GM21619 (cell line): Measurements from ENCODE around the gene ITGA7.

Experiments
- ATAC-seq: cut with Tn5 transposase; IDR thresholded peaks from one replicate; pipeline ENCODE4 v1.9.1; 2021; ENCODE audit not compliant: unreplicated experiment

ITGA7 gene

DNA sequence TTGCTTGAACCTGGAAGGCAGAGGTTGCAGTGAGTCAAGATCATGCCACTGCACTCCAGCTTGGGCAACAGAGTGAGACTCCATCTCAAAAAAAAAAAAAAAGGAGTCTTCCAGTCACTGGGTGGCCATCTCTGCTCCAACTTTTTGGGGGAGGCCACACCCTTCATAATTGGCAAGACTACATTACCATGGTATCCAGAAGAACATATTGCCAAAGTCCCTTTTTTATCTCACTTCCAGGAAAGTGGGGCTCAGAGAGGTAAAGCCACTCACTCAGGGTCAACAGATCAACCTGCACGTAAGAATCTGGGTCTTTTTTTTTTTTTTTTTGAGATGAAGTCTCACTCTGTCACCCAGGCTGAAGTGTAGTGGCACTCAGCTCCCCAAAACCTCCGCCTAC, 26.2 kb upstream of the ITGA7 start:
- no peak for ATAC-seq

DNA sequence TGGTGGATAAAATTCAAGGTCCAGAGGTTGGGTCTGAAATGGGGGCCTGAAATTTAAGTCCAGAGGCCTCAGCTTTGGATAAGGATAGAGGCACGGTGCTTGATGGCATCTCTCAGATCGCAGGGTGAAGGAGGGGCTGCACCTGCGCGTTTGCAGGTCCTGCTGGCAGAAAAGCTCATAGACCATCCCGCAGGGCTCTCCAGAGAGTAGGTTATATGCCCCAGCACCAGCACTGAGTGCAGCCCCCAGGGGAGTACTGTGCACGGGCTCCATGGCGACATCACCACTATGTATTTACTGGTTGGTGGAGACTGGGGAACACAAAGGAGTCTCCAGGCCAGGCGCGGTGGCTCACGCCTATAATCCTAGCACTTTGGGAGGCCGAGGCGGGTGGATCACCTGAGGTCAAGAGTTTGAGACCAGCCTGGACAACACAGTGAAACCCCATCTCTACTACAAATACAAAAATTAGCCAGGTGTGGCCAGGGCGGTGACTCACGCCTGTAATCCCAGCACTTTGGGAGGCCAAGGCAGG, 25.4 kb upstream of the ITGA7 start:
- ATAC-seq, result no peak

DNA sequence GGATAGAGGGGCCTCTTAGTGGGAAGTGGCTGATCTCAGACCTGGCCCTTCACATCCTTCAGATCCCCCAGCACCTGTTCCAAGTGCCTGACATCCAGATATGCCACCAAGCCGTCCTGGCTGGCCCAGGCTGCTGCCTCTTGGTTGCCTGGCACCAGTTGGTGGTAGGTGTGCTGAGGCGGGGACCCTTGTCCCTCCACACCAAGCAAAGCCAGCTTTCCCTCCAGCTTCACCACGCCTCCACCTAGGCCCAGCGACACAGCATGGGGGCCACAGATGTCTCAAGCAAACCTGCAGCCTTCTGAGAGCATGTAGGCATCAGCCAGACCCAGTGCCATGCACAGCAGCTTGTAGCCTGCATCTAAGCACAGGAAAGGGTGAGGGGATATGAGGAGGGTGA, 24.6 kb upstream of the ITGA7 start:
- no peak for ATAC-seq

DNA sequence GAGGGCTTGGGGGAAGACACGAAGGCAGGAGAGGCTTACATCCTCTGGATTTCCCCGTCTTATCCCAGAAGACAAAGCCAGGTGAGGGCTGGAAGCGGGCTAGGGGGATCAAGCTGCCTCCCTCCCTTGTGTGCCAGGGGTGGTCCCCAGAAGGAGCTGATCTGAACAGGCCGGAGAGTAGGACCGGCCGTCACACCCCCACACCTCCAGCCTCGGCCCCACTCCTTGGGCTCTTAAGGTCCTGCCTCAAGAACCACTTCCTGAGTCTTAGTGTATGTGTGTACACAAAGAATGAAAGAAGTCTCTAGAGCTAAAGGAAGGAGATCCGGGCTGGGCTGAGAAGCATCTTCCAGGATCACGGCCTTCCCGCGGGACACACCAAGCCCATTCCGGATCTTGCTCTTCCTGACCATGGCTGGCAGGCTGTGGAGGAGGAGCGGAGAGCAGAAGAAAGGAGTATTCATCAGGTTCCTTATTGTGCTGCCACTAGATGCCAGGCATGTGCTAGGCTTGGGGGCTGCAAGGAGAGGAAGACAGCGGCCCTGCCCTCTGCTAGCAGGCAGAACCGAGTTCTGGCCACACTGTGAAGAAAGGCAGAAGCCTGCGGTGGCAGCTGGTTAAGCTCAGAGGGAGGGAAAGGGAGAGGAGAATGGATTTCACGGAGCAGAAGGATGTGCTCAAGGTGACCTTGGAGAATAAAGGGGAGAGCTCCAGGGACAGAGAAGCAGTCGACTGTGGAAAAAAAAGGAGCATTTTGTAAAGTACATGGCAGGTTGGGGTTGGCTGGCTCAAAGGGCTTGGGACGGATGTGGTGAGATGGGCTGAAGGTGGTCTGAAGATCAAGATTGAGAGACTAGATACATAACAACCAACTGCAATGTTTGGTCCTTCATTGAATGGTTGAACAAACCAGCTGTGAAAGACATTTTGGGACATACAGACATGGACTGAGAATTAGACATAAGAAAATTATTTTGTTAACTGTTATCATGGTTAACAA, 22.4 kb upstream of the ITGA7 start:
- peak; percentile 41 for ATAC-seq

DNA sequence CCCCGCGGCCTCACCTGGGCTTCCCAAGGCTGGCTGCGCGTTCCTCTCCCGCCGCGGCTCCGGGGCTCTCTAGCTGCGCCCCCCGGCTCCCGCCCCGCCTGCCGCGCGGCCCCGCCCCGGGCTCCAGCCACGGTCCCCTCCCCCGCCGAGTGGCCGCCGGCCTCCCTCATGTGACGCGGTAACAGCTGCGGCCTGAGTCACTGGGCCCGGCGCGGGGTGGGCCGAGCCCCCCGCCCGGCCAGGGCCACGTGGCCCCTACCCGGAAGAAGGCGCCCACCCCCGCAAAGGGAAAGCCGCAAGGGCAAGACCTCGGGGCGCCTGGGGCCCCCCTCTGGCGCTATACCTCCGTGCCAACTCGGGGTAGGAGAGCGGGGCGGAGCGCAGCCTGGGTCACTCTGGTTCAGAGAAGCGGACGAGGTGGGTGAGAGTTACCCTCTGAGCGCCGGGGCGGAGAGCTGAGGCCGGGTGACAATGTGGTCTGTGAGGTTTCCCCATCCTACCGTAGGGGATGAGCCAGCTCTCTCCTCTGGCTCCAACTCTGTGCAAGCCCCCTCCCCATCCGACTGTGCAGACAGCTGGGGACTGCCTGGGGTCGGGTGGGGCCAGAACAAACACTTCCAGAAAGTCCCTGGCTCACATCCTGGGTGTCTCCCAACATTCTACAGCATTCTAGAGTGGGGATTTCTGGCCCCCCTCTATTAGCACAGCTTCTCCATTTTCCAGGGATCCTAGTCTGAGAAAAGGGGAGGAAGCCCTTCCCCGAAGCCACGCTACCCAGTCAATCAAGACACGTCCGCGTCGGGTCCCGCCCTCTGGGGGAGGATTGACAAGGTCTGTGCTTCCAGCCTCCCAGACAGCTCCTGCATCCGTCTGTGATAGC, 21.5 kb upstream of the ITGA7 start, which contains the start of gene CD63:
Gene CD63, minus strand, starts transcription at position 71 of the 880 bp plus-strand sequence. CDS start 668 bp downstream, outside the sequence.
- peak; percentile 56 for ATAC-seq

DNA sequence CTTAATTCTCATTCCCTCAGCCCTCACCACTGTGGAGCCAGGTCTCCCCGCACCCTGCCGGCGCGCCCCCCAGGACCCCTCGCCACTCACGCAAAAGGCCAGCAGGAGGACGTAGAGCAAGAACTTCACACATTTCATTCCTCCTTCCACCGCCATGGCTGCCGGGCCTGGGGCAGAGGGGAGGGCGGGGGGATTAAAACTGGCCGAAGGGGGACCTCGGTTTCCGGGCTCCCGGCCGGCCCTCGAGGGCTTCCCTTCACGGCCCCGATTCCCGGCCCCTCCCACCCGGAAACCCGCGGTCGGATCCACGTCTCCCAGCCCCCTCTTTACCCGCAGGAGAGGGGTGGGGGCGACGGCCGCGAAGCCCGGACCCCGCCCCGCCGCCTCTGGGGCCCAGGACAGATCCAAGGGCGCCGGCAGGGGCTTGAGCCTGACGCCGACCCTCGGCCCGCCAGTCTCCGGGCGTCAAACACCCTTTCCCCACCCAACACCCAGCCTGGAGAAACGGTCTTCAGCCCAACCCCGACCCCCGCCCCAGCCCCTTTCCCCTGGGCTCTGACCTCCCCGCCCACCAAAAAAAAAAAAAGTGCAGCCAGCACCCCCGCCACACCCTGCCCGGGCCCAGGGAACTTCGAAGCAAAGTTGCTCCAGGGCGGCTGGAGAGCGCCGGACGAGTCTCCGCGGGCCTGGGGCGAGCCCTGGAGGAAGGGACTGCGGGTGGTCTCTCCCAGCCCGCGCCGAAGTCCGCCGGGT, 20.7 kb upstream of the ITGA7 start:
- peak; percentile 6 for ATAC-seq

DNA sequence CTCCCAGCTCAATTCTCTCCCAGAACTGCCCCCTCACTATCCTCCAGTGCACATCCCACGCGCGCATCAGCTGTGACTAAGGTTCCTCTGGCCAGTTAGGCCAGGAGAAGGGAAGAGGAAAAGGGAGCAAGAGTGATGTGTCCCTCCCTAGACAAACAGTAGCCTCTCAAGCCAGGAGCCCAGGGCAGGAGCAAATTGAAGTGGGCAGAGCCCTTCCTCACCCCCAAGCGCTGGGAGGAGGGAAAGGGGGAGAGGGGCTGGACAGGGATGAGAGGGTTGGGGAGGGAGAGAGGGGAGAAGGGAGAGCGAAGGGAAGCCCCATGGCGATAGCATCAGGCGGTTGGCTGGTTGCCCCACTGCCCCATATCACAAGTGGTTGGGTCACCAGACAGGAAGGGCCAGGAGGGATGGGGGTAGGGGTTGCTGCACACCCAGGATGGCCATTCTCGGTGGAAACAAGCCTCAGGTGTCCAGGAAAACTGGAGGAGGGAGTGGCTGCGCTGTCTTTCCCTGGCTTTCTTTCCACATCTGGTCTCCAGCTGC, 20.0 kb upstream of the ITGA7 start:
- ATAC-seq, result no peak

DNA sequence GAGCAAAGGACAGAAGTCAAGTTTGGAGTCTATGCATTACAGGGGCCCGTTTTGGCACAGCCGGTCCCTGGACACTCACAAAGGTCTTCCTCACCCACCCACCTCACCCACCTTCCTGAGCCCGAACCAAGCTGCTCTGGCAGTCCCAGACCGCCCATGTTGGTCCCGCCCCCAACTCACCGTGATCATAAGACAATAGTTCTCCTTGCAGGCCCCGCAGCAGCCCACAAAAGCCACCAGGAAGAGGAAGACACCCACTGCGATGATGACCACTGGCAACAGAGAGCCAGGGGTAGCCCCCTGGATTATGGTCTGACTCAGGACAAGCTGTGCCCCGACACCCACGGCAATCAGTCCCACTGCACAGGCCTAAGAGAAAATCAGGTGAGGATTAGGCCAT, 19.3 kb upstream of the ITGA7 start:
- no peak for ATAC-seq

DNA sequence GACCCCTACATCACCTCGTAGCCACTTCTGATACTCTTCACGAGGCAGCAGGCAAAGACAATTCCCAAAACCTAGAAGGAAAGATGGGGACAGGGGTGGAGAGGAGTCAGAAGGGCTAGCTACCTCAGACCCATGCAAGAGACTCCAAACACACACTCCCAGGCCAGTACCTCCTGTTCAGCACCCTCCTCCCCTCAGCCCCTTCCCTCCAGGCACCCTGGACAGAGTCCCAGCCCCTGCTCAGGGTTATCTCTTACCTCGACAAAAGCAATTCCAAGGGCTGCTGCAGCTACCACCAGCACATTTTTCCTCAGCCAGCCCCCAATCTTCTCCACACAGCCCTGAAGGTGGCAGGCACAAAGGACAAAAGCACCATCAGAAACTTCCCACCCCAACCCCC, 17.9 kb upstream of the ITGA7 start:
- no peak for ATAC-seq

DNA sequence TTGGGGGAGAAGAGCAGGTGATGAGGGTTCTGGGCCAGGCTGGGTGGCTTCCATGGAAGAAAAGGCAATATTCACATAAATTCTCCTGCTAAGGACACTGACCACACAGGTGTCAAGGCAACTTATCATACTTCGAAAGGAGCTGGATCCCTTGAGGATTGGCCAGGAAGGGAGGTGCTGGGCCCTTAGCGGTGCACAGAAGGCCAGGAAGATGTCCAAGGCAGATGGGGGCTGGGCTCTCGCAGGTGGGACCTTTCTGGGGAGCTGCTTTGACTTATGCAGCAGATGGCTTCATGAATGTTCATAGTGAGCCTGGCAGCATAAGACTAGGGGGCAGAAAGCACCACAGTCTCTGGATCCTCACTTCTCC, 17.2 kb upstream of the ITGA7 start:
- ATAC-seq, result no peak

DNA sequence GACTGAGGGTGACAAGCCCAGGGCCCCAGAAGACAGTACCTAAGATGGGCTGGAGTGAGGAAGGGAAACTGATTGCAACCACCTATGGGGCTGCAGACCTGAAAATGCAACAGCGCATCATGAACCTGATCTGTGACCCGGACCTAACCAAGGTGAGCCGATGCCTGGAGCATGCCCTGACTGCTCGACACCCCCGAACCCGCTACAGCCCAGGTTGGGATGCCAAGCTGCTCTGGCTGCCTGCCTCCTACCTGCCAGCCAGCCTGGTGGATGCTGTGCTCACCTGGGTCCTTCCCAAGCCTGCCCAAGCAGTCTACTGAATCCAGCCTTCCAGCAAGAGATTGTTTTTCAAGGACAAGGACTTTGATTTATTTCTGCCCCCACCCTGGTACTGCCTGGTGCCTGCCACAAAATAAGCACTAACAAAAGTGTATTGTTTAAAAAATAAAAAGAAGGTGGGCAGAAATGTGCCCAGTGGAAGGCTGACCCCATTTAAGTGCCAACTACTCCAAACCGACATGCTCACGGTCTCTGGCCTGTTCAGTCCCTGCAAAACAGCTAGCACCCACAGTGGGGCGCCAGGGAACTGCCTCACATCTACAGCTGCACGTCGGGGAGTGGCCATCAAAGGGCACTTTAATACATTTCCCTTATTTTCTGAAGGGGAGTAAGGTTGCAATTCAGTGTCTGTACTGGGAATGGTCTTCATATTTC, 16.7 kb upstream of the ITGA7 start:
- no peak for ATAC-seq

DNA sequence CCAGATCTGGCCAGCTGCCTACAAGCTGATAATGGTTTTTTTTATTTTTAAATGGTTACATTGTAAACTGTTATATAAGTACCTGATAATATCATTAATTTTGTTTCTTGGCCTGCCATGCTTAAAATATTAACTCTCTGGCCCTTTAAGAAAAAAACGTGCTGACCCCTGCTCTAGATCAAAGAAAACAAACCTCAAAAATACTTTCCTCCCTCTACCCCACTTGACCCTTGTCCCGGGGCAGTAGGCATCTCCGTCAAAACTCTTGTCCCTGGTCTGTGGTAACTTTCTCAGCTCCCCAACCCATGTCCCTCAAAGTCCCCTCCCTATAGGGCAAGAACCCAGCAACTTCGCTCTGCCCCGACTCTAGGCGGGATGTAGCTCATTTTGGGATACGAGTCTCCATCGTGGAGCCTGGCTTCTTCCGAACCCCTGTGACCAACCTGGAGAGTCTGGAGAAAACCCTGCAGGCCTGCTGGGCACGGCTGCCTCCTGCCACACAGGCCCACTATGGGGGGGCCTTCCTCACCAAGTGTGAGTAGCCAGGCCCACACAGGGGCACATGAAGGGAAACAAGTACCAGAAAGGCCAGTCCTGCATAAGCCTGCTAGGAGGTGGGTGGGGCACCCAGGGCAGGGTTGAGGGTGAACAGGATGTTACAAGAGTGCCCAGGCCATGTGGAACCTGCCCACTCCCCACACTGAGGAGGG, 16.0 kb upstream of the ITGA7 start:
- ATAC-seq, result no peak

DNA sequence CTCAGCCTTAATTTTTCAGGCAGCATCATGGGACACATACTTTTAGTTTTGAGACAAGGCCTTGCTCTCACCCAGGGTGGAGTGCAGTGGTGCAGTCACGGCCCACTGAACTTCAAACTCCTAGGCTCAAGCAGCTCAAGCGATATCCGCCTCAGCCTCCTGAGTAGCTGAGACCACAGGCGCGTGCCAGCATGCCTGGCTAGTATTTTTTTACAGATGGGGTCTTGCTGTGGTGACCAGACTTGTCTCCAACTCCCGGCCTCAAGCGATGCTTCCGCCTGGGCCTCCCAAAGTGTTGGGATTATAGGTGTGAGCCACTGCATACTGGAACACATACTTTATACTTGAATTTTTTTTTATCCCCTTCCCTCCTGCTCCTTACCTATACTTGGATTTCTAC, 15.2 kb upstream of the ITGA7 start:
- ATAC-seq, result no peak

DNA sequence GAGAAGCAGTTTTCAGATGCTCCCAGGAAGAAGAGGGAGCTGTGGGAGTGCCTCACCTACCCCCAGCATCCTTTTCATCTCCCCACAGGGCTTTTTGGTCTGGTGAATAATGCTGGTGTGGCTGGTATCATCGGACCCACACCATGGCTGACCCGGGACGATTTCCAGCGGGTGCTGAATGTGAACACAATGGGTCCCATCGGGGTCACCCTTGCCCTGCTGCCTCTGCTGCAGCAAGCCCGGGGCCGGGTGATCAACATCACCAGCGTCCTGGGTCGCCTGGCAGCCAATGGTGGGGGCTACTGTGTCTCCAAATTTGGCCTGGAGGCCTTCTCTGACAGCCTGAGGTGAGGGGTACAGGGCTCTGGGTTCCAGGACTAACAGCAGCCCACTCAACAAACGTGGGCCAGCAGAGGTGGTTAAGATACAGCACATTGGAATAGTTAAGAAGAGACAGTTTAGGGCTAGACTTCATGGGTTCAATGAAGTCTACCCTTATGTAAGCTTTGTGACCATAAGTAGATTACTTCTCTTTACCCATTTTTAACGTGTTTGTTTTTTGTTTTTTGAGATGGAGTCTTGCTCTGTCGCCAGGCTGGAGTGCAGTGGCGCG, 14.0 kb upstream of the ITGA7 start:
- no peak for ATAC-seq

DNA sequence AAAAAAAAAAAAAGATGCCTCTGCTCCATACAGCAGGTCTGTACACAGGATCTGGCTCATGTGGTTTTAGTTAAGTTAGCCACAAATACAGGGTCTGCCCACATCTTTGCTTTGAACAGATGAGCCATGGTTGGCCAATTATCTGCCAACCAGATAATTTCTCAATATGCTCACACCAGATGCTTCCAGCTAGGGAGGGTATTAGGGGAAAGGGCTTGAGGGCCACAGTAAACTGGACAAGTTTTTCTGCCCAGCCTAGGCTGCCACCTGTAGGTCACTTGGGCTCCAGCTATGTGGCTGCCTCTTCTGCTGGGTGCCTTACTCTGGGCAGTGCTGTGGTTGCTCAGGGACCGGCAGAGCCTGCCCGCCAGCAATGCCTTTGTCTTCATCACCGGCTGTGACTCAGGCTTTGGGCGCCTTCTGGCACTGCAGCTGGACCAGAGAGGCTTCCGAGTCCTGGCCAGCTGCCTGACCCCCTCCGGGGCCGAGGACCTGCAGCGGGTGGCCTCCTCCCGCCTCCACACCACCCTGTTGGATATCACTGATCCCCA, 13.3 kb upstream of the ITGA7 start:
- no peak for ATAC-seq

DNA sequence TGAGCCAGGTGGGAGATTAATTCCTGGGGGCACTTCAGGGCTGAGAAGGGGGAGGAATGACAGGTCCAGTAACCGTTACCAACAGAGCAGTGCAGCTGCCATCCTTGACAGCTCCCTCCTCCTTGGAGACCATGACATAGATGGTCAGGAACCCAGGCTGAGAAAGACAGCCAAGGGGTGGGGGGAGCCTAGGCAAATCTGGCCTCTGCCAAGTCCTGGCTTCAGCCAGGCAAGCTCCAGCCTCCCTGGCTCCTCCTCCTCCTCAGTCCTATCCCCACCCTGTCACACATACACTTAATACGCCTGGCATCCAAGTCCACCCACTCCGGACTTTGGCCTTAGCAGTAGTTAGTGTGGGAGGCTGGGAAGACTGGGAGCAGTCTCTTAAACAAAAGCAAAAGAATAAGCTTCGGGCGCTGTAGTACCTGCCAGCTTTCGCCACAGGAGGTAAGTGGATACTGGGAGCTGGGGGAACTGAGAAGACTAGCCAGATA, 12.4 kb upstream of the ITGA7 start, which contains the start of gene RDH5:
Gene RDH5, plus strand, starts transcription at position 323 of the 494 bp plus-strand sequence. CDS start 792 bp downstream, outside the sequence.
- no peak for ATAC-seq

DNA sequence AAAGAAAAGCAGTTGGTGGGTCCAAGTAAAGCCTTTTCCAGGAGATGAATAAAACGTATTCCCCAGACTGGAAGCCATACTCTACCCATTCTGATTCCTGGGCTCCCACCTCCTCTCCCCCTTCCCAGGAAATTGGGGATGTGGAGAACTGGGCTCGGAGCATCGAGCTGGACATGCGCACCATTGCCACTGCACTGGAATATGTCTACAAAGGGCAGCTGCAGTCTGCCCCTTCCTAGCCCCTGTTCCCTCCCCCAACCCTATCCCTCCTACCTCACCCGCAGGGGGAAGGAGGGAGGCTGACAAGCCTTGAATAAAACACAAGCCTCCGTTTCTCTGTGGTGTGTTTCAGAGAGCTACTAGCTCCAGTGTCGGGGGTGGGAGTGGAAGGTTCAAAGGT, 11.7 kb upstream of the ITGA7 start:
- ATAC-seq, result no peak

DNA sequence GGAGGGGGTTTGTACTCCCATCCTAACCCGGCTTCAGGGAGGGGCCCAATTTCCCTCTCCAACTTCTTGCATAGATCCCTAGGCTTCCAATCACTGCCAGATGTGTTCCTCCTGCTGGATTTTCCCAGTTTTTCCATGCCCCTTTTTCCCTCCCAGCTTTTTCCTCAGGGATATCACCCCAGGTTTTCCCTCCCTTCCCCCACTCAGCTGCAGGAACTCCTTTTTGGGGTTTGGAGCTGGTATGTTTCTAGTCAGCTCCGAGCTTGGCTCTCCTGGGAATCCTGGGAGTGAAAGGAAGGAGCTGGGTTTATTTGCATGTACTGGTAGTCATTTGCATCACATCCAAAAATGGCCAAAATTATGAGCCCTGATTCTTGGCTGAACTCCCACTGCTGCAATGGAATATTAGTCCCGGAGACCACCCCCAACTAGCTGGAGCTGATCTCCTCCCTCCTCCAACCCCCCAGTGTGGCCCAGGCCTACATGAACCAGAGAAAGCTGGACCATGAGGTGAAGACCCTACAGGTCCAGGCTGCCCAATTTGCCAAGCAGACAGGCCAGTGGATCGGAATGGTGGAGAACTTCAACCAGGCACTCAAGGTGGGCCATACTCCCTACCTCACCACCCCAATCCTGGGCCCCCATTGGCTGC, 11.0 kb upstream of the ITGA7 start:
- no peak for ATAC-seq
